Uterus (tissue), 2 donors: Measurements from ENCODE around the gene TMEM270.

Experiments used
- CTCF ChIP-seq, 4 experiments: fragments of 200-600 bp in 2 of 4; fragments of 450-650 bp in 2 of 4; sonication (generic) in 2 of 4; IDR thresholded peaks; one replicate each; pipeline ENCODE4 v1.5.1; 2016 to 2019; ENCODE audit warnings: antibody characterized with exemption in 4 of 4, mild to moderate bottlenecking in 2 of 4, moderate library complexity in 1 of 4
- POLR2A ChIP-seq, 2 donors: fragments of 450-650 bp; IDR thresholded peaks; one replicate each; pipeline ENCODE4 v1.6.1; 2016; ENCODE audit warnings: antibody characterized with exemption in 2 of 2, mild to moderate bottlenecking in 1 of 2, moderate library complexity in 1 of 2

GRCh38 chr7:73893342-73894101 lies 32.6 kb downstream of the TMEM270 start:
- TF ChIP-seq POLR2A (IDR thresholded peaks at IDR 0.05) = no peak
- no peak for TF ChIP-seq CTCF (IDR thresholded peaks at IDR 0.05)
